SK-N-MC (cell line): ENCODE measurements around the gene ATP6V1G2.
"Not testable (repeated sequence)": the region's sequence is repeated elsewhere in the genome, so short reads cannot be mapped to it uniquely, and the experiment has no call there.

Experiments
- DNase-seq: peaks from one replicate; pipeline ENCODE4 v3.0.0-alpha.2; 2011; ENCODE audit warnings: low read depth, low spot score
- H3K27ac ChIP-seq: fragments of 200-600 bp; sonication (generic); 2 replicates; pipeline ENCODE4 v1.5.1; 2016; ENCODE audit warnings: mixed run types
- H3K36me3 ChIP-seq: fragments of 200-600 bp; sonication (generic); 2 replicates; pipeline ENCODE4 v1.6.1; 2017; ENCODE audit warnings: antibody characterized with exemption, low read length, mixed read lengths; ENCODE audit not compliant: insufficient read depth
- H3K4me3 ChIP-seq: fragments of 200-600 bp; sonication (generic); 2 replicates; pipeline ENCODE4 v1.5.1; 2016
- H3K9ac ChIP-seq: fragments of 200-600 bp; sonication (generic); 2 replicates; pipeline ENCODE4 v1.8.0; 2017; ENCODE audit warnings: mixed run types, mixed read lengths; ENCODE audit not compliant: insufficient read length
- H3K9me3 ChIP-seq: fragments of 200-600 bp; sonication (generic); 2 replicates; pipeline ENCODE4 v1.6.1; 2017; ENCODE audit warnings: low read depth, mild to moderate bottlenecking, antibody characterized with exemption, low read length, moderate library complexity, mixed read lengths
- EZH2 ChIP-seq: fragments of 200-600 bp; sonication (generic); IDR thresholded peaks from one replicate; pipeline ENCODE4 v1.6.1; 2017; ENCODE audit warnings: antibody characterized with exemption
- FOXP2 ChIP-seq: optimal IDR thresholded peaks from 2 replicates; pipeline ENCODE3; 2011; ENCODE audit warnings: mild to moderate bottlenecking, moderate library complexity; ENCODE audit not compliant: insufficient read depth; ENCODE audit errors: extremely low read length, control extremely low read depth
- POLR2AphosphoS5 ChIP-seq: IDR thresholded peaks from 2 replicates; pipeline ENCODE4 v1.6.1; 2012; ENCODE audit warnings: mild to moderate bottlenecking, low read depth, low read length, borderline replicate concordance

ATP6V1G2 gene

GRCh38 chr6:31497531-31498476 is 48.6 kb downstream of the ATP6V1G2 start, which contains the start of gene MICB:
Gene MICB (plus strand): TSS chr6:31498145. CDS start chr6:31498194, 49 bp downstream.
- H3K9ac ChIP-seq: peak within 1 kb of the TSS; percentile 54
- TF ChIP-seq EZH2: no peak
- TF ChIP-seq FOXP2: no peak
- peak; percentile 88 for TF ChIP-seq POLR2AphosphoS5
- peak within 1 kb of the TSS; percentile 86 for H3K4me3 ChIP-seq
- H3K9me3 ChIP-seq: no peaks in the 10 kb centered on the region
- peak within 1 kb of the TSS; percentile 47; the same call in 1 of the 2 replicates for H3K27ac ChIP-seq
- peak; percentile 32 for DNase-seq
- no peaks in the 10 kb centered on the region for H3K36me3 ChIP-seq

GRCh38 chr6:31496826-31497225 is 49.6 kb downstream of the ATP6V1G2 start:
- not testable (repeated sequence) for H3K9ac ChIP-seq, DNase-seq, H3K27ac ChIP-seq, H3K36me3 ChIP-seq, H3K9me3 ChIP-seq
- peak overlapping the region; percentile 86 for H3K4me3 ChIP-seq

- Histone ChIP-seq H3K4me3 (peak overlapping the region; percentile 76), H3K27ac (peak overlapping the region; percentile 73)
- TF ChIP-seq FOXP2 (no peak), EZH2 (no peak), POLR2AphosphoS5 (no peak)
Observed at GRCh38 chr6:31495580-31495979, 50.8 kb downstream of the ATP6V1G2 start.

More at GRCh38 chr6:31495580-31495979, 50.8 kb downstream of the ATP6V1G2 start:
- Histone ChIP-seq H3K36me3 (no peaks in the 10 kb centered on the region), H3K9me3 (no peaks in the 10 kb centered on the region), H3K9ac (peak overlapping the region; percentile 71)
- DNase-seq: no peak
